GM13976 (cell line): Measurements from ENCODE around the gene FOXQ1.

Experiments
- DNase-seq: peaks from one replicate; pipeline ENCODE4 v3.0.0; 2012; ENCODE audit warnings: low spot score
- CTCF ChIP-seq: IDR thresholded peaks from 2 replicates; pipeline ENCODE4 v1.5.1; 2012; ENCODE audit warnings: borderline replicate concordance, mild to moderate bottlenecking; ENCODE audit not compliant: insufficient read depth; ENCODE audit errors: extremely low read depth, missing control alignments, control extremely low read depth
- in situ Hi-C: fragments of 300-500 bp; cut with MboI; formaldehyde crosslinking; loops from one replicate; pipeline ENCODE4 v1.12.0; 2022; ENCODE audit warnings: low sequenced_read_pairs, mixed read lengths, inconsistent platforms; ENCODE audit not compliant: unreplicated experiment

The FOXQ1 gene

GRCh38 chr6:1321738-1322137 lies 9.8 kb downstream of the FOXQ1 start:
- TF ChIP-seq CTCF, result no peak
- in situ Hi-C loops, result no loop called here
- no peak for DNase-seq

- no peak for DNase-seq
- in situ Hi-C loops, result no loop called here
- no peak for TF ChIP-seq CTCF
Observed at GRCh38 chr6:1322156-1322555, 10.3 kb downstream of the FOXQ1 start.

GRCh38 chr6:1322696-1323219 lies 10.9 kb downstream of the FOXQ1 start:
- no peak for DNase-seq
- no peak for TF ChIP-seq CTCF

GRCh38 chr6:1324936-1325335 lies 13.0 kb downstream of the FOXQ1 start:
- in situ Hi-C loops, result no loop called here
- TF ChIP-seq CTCF, result no peak
- DNase-seq, result no peak

More at GRCh38 chr6:1322696-1323219, 10.9 kb downstream of the FOXQ1 start:
- in situ Hi-C loops, result no loop called here

- in situ Hi-C loops, result no loop called here
- TF ChIP-seq CTCF, result no peak
- DNase-seq, result no peak
Observed at GRCh38 chr6:1325461-1326309, 13.8 kb downstream of the FOXQ1 start.

- TF ChIP-seq CTCF, result no peak
- DNase-seq, result no peak
- in situ Hi-C loops, result no loop called here
Observed at GRCh38 chr6:1326535-1327121, 14.7 kb downstream of the FOXQ1 start.

- in situ Hi-C loops, result no loop called here
- TF ChIP-seq CTCF, result no peak
- no peak for DNase-seq
Observed at GRCh38 chr6:1327630-1328029, 15.7 kb downstream of the FOXQ1 start.
